HEK293T (cell line): ENCODE measurements around the gene RAD50.

Source experiments
- CTCF ChIA-PET: fragments of 350-600 bp; formaldehyde crosslinking; extraction: SDS; loops from one replicate; lab custom pipeline; 2021; ENCODE audit warnings: antibody characterized with exemption, inconsistent platforms; lab: Yijun Ruan, JAX
- POLR2A ChIA-PET: fragments of 350-600 bp; formaldehyde crosslinking; extraction: SDS; loops from one replicate; lab custom pipeline; 2020; ENCODE audit warnings: antibody characterized with exemption, inconsistent platforms; lab: Yijun Ruan, JAX
- DNase-seq: peaks from one replicate; pipeline ENCODE4 v3.0.0; 2012; ENCODE audit warnings: mixed read lengths; ENCODE audit errors: extremely low spot score
- ARNT ChIP-seq: fragments of 450-650 bp; IDR thresholded peaks from 2 replicates; pipeline ENCODE4 v1.6.1; 2017; ENCODE audit warnings: mild to moderate bottlenecking
- BHLHE40 ChIP-seq: fragments of 450-650 bp; IDR thresholded peaks from 2 replicates; pipeline ENCODE4 v1.6.1; 2016; ENCODE audit warnings: mild to moderate bottlenecking, moderate library complexity, borderline replicate concordance
- CTBP1 ChIP-seq: fragments of 450-650 bp; IDR thresholded peaks from 2 replicates; pipeline ENCODE4 v1.6.1; 2016; ENCODE audit warnings: borderline replicate concordance
- ELF4 ChIP-seq: fragments of 450-650 bp; IDR thresholded peaks from 2 replicates; pipeline ENCODE4 v1.6.1; 2017; ENCODE audit warnings: antibody characterized with exemption
- FOXA1 ChIP-seq: fragments of 450-650 bp; IDR thresholded peaks from 2 replicates; pipeline ENCODE4 v1.6.1; 2016; ENCODE audit warnings: mild to moderate bottlenecking
- FOXK2 ChIP-seq: fragments of 450-650 bp; IDR thresholded peaks from 2 replicates; pipeline ENCODE4 v1.6.1; 2016; ENCODE audit warnings: mild to moderate bottlenecking
- FOXM1 ChIP-seq: fragments of 450-650 bp; IDR thresholded peaks from 2 replicates; pipeline ENCODE4 v1.6.1; 2017; ENCODE audit warnings: mild to moderate bottlenecking, borderline replicate concordance
- HDGF ChIP-seq: fragments of 450-650 bp; IDR thresholded peaks from 2 replicates; pipeline ENCODE4 v1.6.1; 2017; ENCODE audit warnings: antibody characterized with exemption, borderline replicate concordance
- L3MBTL2 ChIP-seq: fragments of 450-650 bp; conservative IDR thresholded peaks from 2 replicates; pipeline ENCODE4 v1.6.1; 2016; ENCODE audit warnings: mild to moderate bottlenecking
- LEF1 ChIP-seq: fragments of 450-650 bp; IDR thresholded peaks from 2 replicates; pipeline ENCODE4 v1.6.1; 2017; ENCODE audit warnings: mild to moderate bottlenecking, borderline replicate concordance
- NFRKB ChIP-seq: fragments of 450-650 bp; IDR thresholded peaks from 2 replicates; pipeline ENCODE4 v1.6.1; 2016; ENCODE audit warnings: mild to moderate bottlenecking, moderate library complexity
- SP1 ChIP-seq: fragments of 450-650 bp; IDR thresholded peaks from 2 replicates; pipeline ENCODE4 v1.6.1; 2017
- SUZ12 ChIP-seq: fragments of 450-650 bp; IDR thresholded peaks from 2 replicates; pipeline ENCODE4 v1.6.1; 2016; ENCODE audit warnings: mild to moderate bottlenecking
- TARDBP ChIP-seq: fragments of 450-650 bp; IDR thresholded peaks from 2 replicates; pipeline ENCODE4 v1.6.1; 2016
- ZNF384 ChIP-seq: fragments of 450-650 bp; IDR thresholded peaks from 2 replicates; pipeline ENCODE4 v1.6.1; 2016
- TF ChIP-seq, protein P1 (sequence below): fragments of 450-650 bp; IDR thresholded peaks from 2 replicates; pipeline ENCODE4 v1.6.1; 2016

The RAD50 gene

DNA sequence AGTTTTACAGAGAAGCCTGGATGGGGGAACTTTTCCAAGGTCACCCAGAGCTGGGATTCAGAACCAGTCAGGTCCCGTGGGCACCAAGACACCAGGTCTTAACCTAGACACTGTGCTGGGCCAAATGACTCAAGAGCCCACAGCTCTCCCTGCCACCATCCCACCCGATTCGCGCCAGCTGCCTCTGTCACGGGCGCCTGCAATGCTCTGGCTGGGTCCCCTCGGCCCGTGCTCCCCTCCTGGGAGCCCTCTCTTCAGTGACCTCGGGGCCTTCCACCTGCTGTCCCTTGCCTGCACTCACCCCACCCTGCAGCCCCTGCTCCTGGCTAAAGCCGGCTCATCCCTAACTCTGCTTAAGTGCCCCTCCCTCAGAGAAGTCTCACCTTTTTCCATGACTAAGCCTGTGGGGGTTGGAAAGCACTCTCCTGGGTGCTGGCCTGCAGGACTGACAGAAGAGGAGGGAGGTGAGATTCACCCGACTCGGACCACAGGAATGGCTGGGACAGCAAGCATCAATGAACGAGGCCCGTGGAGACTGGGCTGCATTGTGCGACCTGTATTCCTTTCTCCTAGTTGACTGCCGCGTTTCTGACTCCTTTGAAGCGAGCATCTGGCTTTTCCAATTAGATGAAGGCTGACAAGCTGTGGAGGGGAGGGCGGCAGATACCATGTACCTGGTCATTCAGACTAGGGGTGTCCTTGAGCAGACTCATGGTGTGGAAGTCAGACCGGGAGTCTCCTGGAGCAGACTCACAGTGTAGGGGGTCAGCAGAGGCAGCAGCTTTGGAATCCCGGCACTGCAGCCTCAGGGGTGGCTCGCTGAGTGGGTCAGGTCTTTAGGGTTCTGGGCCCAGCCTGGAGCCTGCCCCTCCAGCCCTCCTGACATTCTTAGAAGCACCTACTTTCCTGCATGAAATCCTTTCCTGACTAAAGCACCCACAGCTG lies 111.3 kb downstream of the RAD50 start:
- CTCF ChIA-PET, result no interaction called here
- TF ChIP-seq CTBP1 (no peak), LEF1 (no peak), BHLHE40 (no peak), SP1 (no peak), HDGF (no peak), FOXM1 (no peak), FOXA1 (no peak), TARDBP (no peak), NFRKB (no peak), ZNF384 (no peak), ARNT (no peak), ELF4 (no peak), L3MBTL2 (no peak), SUZ12 (no peak), FOXK2 (no peak)
- TF ChIP-seq, protein P1, sequence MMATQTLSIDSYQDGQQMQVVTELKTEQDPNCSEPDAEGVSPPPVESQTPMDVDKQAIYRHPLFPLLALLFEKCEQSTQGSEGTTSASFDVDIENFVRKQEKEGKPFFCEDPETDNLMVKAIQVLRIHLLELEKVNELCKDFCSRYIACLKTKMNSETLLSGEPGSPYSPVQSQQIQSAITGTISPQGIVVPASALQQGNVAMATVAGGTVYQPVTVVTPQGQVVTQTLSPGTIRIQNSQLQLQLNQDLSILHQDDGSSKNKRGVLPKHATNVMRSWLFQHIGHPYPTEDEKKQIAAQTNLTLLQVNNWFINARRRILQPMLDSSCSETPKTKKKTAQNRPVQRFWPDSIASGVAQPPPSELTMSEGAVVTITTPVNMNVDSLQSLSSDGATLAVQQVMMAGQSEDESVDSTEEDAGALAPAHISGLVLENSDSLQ, result no peak
- DNase-seq, result no peak
- POLR2A ChIA-PET, result no interaction called here

DNA sequence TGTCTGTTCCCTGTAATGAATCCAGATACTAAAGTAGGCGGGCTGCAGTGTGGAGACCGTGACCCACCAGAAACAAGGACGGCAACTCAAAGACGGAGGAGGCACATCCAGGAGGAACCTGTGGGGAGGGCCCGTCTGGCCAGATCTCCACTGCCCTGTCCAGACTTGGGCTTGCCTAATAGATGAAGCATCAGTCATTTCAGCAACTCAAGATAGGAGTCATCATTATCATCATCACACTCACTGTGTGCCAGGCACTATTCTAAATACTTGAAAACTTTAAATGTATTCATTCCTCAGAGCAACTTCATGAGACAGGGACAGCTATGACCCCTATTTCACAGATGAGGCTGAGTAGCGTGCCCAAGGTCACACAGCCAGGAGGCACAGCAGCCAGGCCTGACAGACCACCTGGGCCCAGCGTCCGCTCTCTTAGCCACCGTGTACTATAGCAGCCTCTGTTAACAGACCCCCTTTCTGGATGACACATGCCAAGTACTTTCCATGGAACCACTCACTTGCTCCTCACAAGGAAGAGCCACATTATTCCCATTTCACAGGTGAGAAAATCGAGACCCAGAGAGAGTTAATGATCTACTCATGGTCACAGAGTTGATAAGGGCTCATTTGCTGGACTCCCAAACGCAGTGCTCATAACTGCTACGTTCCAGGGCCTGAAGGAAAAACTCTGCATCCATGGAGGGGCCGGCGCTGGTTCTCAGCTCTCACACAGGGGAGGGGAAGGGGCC lies 112.1 kb downstream of the RAD50 start:
- TF ChIP-seq SP1, result no peak
- TF ChIP-seq BHLHE40, result no peak
- TF ChIP-seq CTBP1, result no peak
- TF ChIP-seq SUZ12, result no peak
- DNase-seq, result no peak
- POLR2A ChIA-PET, result interaction anchor here (1.4 kb wide), 1 partner anchor 9 kb away, joined by 3 read pairs; no protein-coding TSS in a partner anchor
- CTCF ChIA-PET, result no interaction called here

DNA sequence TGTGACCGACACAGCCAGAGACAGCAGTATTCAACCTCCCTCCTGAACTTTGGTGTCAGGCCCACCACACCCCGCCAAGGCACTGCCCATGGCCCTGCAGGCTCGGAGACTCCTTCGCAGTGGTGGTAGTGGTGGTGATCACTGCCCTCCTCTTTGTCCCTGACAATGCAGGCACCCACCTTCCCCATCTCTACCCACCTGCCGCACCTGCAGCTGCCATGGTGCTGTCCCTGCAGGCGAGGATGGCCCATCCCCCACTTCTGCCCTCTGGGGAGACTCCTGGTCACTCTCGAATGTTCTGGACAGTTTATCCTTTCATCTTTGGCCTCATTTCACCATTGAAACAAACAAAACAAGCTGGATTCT lies 112.7 kb downstream of the RAD50 start:
- TF ChIP-seq SUZ12, result no peak
- no peak for TF ChIP-seq ZNF384
- no peak for TF ChIP-seq ARNT
- TF ChIP-seq FOXA1, result no peak
- TF ChIP-seq L3MBTL2, result no peak
- no peak for TF ChIP-seq TARDBP
- TF ChIP-seq HDGF, result no peak
- TF ChIP-seq ELF4, result no peak
- TF ChIP-seq SP1, result no peak
- POLR2A ChIA-PET, result interaction anchor here (1.4 kb wide), 1 partner anchor 9 kb away, joined by 3 read pairs; no protein-coding TSS in a partner anchor
- CTCF ChIA-PET, result no interaction called here
- no peak for DNase-seq

DNA sequence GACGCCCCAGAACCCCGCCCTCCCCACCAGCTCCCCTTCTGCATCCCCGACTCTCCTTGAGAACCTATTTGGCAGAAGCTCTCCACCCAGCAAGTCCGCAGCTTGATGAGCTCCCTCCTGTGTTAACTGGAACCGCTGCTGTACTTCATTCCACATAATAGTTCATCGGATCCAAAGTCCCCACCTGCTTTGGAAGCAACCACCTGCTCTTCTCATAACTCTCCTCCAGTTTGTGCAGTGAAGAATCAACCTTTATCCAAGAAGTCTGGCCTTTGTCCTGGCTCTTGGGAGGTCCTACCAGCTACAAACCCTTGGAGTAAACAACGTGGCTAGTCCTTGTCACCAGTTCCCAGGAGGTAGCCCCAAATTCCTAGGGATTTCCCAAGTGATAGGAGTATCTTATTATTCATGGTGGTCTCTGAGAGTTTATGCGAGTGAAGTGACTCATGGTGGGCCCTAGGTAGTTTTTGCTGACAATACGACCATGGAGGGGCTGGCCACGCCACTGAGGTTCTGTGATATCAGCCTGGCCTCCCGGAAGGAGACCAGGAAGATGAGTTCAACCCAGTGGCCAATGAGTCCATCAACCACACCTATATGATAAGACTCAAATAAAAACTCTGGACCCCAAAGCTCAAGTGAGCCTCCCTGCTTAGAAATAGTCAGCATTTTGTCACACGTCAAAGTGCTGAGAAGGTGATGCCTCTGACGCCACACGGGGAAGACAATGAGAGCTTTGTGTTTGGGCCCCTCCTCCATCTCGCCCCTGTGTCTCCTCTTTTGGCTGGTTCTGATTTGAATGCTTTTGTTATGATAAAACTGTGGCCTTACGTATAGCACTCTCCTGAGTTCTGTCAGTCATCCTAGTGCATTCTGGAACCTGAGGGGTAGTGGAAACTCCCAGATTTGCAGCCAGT lies 113.4 kb downstream of the RAD50 start:
- DNase-seq, result no peak
- POLR2A ChIA-PET, result interaction anchor here (1.4 kb wide), 1 partner anchor 8 kb away, joined by 3 read pairs; no protein-coding TSS in a partner anchor
- CTCF ChIA-PET, result no interaction called here
- TF ChIP-seq ARNT (no peak), ELF4 (no peak), BHLHE40 (no peak), SUZ12 (no peak)

DNA sequence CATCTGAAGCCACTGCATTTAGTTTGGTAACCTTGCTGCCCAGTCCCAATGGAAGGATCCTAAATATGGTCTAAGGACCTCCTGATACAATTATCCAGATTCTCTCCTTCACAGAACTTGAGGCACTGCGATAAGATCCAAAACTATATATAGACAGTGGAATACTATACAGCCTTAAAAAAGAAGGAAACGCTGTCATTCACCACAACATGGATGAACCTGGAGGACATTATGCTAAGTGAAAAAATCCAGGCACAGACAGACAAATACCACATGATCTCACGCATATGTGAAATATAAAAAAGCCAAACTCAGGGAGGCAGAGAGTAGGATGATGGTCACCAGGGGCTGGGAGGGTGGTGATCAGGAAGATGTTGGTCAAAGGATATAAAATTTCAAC lies 114.2 kb downstream of the RAD50 start:
- POLR2A ChIA-PET, result no interaction called here
- CTCF ChIA-PET, result no interaction called here
- no peak for TF ChIP-seq NFRKB
- TF ChIP-seq ZNF384, result no peak
- no peak for TF ChIP-seq BHLHE40
- TF ChIP-seq CTBP1, result no peak
- no peak for TF ChIP-seq ARNT
- TF ChIP-seq LEF1, result no peak
- TF ChIP-seq SP1, result no peak
- no peak for TF ChIP-seq FOXK2
- TF ChIP-seq TARDBP, result no peak
- no peak for TF ChIP-seq SUZ12
- no peak for TF ChIP-seq FOXM1
- TF ChIP-seq L3MBTL2, result no peak
- TF ChIP-seq, protein P1, result no peak
- no peak for TF ChIP-seq ELF4
- TF ChIP-seq FOXA1, result no peak
- no peak for TF ChIP-seq HDGF
- DNase-seq, result no peak

DNA sequence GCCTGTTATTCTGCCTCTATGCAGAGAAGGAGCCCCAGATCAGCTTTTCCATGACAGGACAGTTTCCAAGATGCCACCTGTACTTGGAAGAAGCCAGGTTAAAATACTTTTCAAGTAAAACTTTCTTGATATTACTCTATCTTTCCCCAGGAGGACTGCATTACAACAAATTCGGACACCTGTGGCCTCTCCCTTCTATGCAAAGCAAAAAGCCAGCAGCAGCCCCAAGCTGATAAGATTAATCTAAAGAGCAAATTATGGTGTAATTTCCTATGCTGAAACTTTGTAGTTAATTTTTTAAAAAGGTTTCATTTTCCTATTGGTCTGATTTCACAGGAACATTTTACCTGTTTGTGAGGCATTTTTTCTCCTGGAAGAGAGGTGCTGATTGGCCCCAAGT lies 116.7 kb downstream of the RAD50 start:
- POLR2A ChIA-PET, result no interaction called here
- no peak for DNase-seq
- CTCF ChIA-PET, result no interaction called here
- no peak for TF ChIP-seq FOXA1
- no peak for TF ChIP-seq SP1
- TF ChIP-seq ARNT, result no peak
- no peak for TF ChIP-seq TARDBP
- TF ChIP-seq LEF1, result no peak
- TF ChIP-seq L3MBTL2, result no peak
